Measurements from ENCODE around the gene SAMD1.

SAMD1 gene

DNA sequence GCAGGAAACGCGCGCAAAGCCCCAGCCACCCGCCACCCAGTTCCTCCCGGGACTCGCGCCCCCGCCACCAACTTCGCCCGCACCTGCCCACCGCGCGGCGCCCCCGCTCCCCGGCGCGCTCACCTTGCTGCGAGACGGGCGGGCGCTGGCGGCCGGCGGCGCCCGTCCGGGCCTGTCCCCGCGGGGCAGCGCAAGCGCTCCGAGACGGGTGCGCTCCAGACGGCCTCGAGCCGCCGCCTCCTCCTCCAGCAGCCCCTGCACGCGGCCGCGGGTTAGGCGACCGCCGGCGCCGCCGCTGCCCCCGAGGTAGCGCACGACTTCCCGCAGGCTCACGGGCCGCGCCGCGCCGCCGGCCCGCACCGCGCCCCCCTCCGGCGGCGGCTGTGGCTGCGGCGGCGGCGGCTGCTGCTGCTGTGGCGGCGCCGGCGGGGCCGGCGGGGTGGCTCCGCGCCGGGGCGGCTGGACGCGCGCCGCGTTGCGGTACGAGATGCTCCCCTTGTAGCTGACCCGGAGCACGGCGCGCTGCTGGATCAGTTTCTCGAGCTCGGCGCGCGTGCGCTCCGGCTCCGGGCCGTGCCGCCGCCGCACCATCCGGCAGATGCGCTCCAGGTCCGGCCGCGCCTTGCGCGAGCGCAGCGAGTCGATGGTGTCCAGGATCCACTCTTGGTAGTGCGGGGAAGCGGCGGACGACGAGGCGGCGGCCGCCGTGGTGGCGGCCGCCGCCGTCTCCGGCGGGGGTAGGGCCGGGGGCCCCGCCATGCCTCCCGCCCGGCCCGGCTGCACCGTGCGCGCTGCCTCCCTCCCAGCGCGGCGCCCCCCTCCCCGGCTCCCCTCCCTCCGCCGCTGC lies 666 bp downstream of the SAMD1 start:
- peak; percentile 65 for DNase-seq (ENCODE audit: low read depth)

- DNase-seq (ENCODE audit: low read depth) = no peak
Measured at GRCh38 chr19:14089412-14089661, 1.2 kb downstream of the SAMD1 start.

DNA sequence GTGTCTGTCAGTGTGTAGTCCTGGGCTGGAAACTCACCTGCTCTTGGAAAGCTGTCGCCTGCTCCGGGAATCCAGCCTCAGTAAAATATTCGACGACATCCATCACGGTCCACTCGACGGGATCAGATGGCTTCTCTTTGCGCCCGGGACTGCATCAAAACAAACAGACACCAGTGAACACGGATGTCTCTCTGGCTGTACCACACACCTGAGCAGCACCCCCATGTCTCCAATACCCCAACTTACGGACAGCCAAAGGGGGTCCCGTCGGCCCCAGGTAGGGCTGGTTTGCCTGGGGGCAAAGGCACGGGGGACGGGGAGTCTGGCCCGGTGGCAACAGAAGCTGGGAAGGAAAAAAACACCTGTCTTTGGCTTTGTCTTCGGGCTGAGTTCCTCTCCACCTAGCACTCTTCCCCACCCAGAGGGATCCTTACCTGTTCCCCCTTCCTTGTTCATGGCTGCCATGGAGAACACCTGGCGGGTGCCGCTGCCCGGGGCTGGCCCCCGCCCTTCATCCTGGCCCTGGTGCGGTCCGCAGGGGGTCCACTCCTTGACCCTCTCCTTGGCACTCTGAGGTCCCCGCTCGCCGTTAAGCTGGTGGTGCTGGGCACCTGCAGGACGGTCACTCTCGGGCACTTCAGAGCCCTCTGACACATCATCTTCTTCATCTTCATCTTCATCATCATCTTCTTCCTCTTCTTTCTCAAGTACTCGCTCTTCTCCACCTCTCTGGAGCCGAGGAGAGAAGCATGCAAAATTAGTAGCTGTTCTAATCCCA lies 1.7 kb downstream of the SAMD1 start:
- no peak for DNase-seq (ENCODE audit: low read depth)

GRCh38 chr19:14086098-14086497 lies 4.5 kb downstream of the SAMD1 start:
- DNase-seq (ENCODE audit: low read depth) = no peak

DNA sequence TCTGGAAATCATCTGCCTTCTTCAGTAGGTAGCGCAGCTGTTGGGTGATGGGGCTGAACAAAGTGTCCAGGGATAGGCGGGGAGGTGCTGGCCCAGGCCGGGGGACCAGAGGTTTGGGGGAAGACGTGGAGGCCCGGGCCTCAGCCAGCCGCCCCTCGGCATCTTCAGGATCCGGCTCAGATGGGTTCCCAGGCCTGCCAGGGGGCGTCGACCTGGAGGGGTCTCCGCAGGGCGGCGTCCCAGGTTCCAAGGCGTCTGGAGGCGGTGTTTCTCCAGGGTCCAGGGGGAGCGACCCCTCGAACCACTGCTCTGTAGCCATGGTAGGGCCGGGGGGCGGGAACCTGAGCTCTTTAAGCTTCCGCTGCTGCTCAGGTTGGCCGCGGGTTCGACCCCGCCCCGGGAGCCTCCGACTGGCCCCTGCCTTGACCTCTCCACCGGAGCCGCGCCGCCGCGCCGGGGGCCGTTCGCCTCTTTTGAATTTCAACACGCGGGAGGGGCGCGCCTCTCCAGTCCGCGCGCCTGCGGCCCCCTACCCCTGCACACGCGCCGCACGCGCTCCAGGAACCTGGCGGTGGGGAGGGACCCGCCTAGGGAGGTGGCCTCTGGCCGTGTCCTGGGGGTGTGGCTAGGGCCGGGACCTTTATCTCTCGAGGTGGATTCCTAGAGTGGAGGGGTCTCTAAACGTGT lies 5.1 kb downstream of the SAMD1 start, which contains the start of gene C19orf67:
TSS of gene C19orf67 (minus strand) at position 475 of the 687 bp plus-strand sequence. CDS start at position 319, 156 bp downstream.
- no peak for DNase-seq (ENCODE audit: low read depth)

- DNase-seq (ENCODE audit: low read depth) = no peak
Measured at GRCh38 chr19:14082675-14082960, 7.9 kb downstream of the SAMD1 start.

- no peak for DNase-seq (ENCODE audit: low read depth)
Measured at GRCh38 chr19:14081797-14082674, 8.5 kb downstream of the SAMD1 start.

- peak; percentile 100 for DNase-seq (ENCODE audit: low read depth)
Measured at GRCh38 chr19:14080887-14081796, 9.4 kb downstream of the SAMD1 start.

DNA sequence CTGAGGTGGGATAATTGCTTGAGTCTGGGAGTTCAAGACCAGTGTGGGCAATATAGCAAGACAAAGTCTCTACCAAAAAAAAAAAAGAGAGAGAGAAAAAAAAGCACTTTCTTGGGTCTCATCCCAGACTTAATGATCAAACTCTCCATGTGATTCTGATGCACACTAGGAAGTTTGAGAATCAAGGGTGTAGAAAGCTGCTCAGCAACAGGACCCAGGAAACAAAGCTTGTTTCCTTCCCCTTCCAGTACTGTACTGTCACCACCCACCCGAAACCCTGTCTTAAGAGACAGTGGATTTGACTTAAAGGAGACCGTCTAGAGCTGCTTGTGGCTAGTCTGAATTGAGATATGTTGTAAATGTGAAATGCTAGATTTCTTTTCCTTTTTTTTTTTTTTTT lies 12.1 kb downstream of the SAMD1 start:
- no peak for DNase-seq (ENCODE audit: low read depth)

DNA sequence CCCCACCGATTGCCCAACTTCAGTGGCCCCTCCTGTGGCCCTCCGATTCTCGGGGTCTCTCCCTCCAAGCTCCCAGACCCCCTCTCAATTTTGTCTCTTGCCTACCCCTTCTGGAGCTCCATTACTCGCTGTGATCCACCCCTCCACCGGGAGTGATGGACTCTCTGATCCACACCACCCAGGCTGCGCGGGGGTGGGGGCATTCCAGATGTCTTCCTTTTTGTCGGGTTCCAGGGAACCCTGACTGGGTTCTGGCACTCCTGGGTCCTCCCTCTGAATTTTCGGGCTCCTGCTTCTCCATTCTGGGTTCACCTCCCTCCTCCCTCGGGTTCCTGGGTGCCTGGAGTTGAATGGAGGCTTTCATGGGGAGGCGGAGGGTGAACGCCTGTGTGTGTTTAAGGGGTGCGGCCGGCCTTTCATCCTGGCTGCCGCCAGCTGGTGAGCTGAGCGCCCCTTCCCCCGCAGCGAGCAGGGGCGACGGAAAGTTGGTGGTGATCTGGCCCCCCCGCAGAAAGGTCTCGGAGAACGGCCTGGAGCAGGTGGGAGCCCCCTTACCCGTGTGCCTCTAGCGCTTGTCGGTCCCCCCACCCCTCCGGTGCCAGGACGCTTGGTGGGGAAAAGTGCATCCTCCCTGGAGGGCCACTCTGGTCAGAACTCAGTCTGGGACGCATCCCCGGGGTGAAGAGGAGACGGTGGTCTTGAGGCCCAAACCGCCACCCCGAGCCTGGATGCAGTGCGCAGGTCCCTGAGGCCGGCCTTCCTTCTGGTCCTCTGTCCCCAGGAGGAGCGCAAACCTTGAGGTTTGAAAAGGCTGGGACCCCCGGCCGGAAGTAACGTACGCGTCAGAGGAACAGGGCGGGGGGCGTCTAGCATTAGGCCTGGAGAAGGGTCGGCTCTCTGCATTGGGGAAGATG lies 16.4 kb downstream of the SAMD1 start:
- no peak for DNase-seq (ENCODE audit: low read depth)

- DNase-seq (ENCODE audit: low read depth) = peak; percentile 76
Measured at GRCh38 chr19:14073261-14073924, 17.2 kb downstream of the SAMD1 start.

GRCh38 chr19:14072535-14073260 lies 17.9 kb downstream of the SAMD1 start, which contains the start of gene MISP3:
MISP3 (plus strand) TSS chr19:14072786; CDS start chr19:14073310, 524 bp downstream.
- peak; percentile 43 for DNase-seq (ENCODE audit: low read depth)

DNA sequence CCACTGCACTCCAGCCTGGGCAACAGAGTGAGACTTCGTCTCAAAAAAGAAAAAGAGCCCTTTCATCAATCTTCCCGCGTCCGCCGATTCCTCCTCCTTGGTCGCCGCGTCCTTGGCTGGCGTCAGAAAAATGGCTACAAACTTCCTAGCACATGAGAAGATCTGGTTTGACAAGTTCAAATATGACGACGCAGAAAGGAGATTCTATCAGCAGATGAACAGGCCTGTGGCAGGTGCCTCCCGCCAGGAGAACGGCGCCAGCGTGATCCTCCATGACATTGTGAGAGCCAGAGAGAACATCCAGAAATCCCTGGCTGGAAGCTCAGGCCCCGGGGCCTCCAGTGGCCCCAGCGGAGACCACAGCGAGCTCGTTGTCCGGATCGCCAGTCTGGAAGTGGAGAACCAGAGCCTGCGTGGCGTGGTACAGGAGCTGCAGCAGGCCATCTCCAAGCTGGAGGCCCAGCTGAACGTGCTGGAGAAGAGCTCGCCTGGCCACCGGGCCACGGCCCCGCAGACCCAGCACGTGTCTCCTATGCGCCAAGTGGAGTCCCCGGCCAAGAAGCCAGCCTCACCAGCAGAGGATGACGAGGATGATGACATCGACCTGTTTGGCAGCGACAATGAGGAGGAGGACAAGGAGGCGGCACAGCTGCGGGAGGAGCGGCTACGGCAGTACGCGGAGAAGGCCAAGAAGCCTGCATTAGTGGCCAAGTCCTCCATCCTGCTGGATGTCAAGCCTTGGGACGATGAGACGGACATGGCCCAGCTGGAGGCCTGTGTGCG lies 20.1 kb downstream of the SAMD1 start:
- no peak for DNase-seq (ENCODE audit: low read depth)

- DNase-seq (ENCODE audit: low read depth) = no peak
Measured at GRCh38 chr19:14066134-14066533, 24.4 kb downstream of the SAMD1 start.

DNA sequence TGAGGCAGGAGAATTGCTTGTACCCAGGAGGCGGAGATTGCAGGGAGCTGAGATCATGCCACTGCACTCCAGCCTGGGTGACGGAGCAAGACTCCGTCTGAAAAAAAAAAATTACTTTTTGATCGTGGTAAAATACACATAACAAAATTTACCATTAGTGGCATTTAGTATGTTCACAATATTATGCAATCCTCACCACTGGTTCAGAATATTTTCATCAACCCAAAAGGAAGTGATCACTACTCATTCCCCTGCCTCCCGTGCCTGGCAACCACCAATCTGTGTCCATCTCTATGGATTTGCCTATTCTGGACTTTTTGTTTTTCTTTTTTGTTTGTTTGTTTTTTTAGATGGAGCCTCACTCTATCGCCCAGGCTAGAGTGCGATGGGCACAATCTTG lies 27.4 kb downstream of the SAMD1 start:
- peak; percentile 28 for DNase-seq (ENCODE audit: low read depth)

DNA sequence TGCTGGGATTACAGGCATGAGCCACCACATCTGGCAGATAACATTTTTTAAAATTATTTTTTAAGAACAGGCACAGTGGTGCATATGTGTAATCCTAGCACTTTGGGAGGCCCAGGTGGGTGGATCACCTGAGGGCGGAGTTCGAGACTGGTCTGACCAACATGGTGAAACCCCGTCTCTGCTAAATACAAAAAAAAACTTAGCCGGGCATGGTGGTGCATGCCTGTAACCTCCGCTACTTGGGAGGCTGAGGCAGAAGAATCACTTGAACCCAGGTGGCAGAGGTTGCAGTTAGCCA lies 28.0 kb downstream of the SAMD1 start:
- no peak for DNase-seq (ENCODE audit: low read depth)

- no peak for DNase-seq (ENCODE audit: low read depth)
Measured at GRCh38 chr19:14061751-14062557, 28.6 kb downstream of the SAMD1 start, which contains the start of gene PALM3. PALM3 (minus strand) TSS chr19:14062076; CDS start chr19:14061980, 96 bp downstream.

All from EH (cell line).